NCI-H1105 treated with DMSO at 0.1 percent for 48 hours (cell line): ENCODE results near the gene EIF3L.

Experiments
- DNase-seq: peaks from one replicate; lab custom pipeline; 2025; lab: John Stamatoyannopoulos, UW

The EIF3L gene

GRCh38 chr22:37927637-37927936, 78.4 kb downstream of the EIF3L start:
- no peak for DNase-seq

GRCh38 chr22:37929390-37929789, 80.2 kb downstream of the EIF3L start:
- DNase-seq = no peak

- no peak for DNase-seq
These were observed 81.2 kb downstream of the EIF3L start for GRCh38 chr22:37930270-37930951.

- DNase-seq = no peak
These were observed 81.8 kb downstream of the EIF3L start for GRCh38 chr22:37930952-37931440.

GRCh38 chr22:37931893-37932389, 82.7 kb downstream of the EIF3L start:
- no peak for DNase-seq

GRCh38 chr22:37932401-37932800, 83.2 kb downstream of the EIF3L start:
- no peak for DNase-seq

GRCh38 chr22:37932821-37933578, 83.8 kb downstream of the EIF3L start:
- peak; percentile 57 for DNase-seq

- peak; percentile 18 for DNase-seq
These were observed 84.6 kb downstream of the EIF3L start for GRCh38 chr22:37933711-37934376.
